Measurements from ENCODE around the gene TBC1D22A. TPM values are rescaled to one million over a fixed set of nuclear protein-coding genes. Genes with fewer than 3 reads are reported as not detected.

Gene TBC1D22A
- total and polyA plus RNA-seq, 8 donors, result 14.4 to 33.5 (median 15.7) TPM

- intact Hi-C loops (cut with DNase I), result no loop called here
- no peak for ATAC-seq
- no peaks in the 10 kb centered on the region for H3K4me1 ChIP-seq
Observed at GRCh38 chr22:47132428-47132825, 370.0 kb downstream of the TBC1D22A start.

GRCh38 chr22:47133061-47133969, 370.9 kb downstream of the TBC1D22A start:
- no peak for TF ChIP-seq CTCF (IDR thresholded peaks at IDR 0.05)
- DNase-seq, result peak in 1 of 4 donors; percentile 57
- H3K36me3 ChIP-seq, result peaks cover 0 to 8% of the 10 kb centered on the region in 2 donors

More at GRCh38 chr22:47132428-47132825, 370.0 kb downstream of the TBC1D22A start:
- no peak for TF ChIP-seq CTCF (IDR thresholded peaks at IDR 0.05)
- Histone ChIP-seq H3K27me3 (no peaks in the 10 kb centered on the region), H3K27ac (no peak overlapping the region), H3K4me3 (no peak overlapping the region), H3K36me3 (peaks cover 0 to 6% of the 10 kb centered on the region in 2 donors), H3K9me3 (no peaks in the 10 kb centered on the region)
- peak in 1 of 4 donors; percentile 50 for DNase-seq

GRCh38 chr22:47134222-47134621, 371.8 kb downstream of the TBC1D22A start:
- intact Hi-C loops (cut with DNase I), result no loop called here
- H3K9me3 ChIP-seq, result no peaks in the 10 kb centered on the region
- no peak overlapping the region for H3K27ac ChIP-seq
- TF ChIP-seq CTCF (IDR thresholded peaks at IDR 0.05), result no peak
- H3K4me3 ChIP-seq, result no peak overlapping the region
- H3K27me3 ChIP-seq, result no peaks in the 10 kb centered on the region
- ATAC-seq (no peak), DNase-seq (peak in 1 of 4 donors; percentile 58)
- no peaks in the 10 kb centered on the region for H3K4me1 ChIP-seq
- H3K36me3 ChIP-seq, result peaks cover 0 to 3% of the 10 kb centered on the region in 2 donors

More at GRCh38 chr22:47133061-47133969, 370.9 kb downstream of the TBC1D22A start:
- Histone ChIP-seq H3K4me1 (no peaks in the 10 kb centered on the region), H3K27ac (no peak overlapping the region), H3K9me3 (no peaks in the 10 kb centered on the region), H3K27me3 (no peaks in the 10 kb centered on the region), H3K4me3 (no peak overlapping the region)
- intact Hi-C loops (cut with DNase I), result no loop called here
- ATAC-seq, result no peak

- ATAC-seq (no peak), DNase-seq (peak in 1 of 4 donors; percentile 59)
- intact Hi-C loops (cut with DNase I), result no loop called here
- no peak for TF ChIP-seq CTCF (IDR thresholded peaks at IDR 0.05)
- no peak overlapping the region for H3K4me3 ChIP-seq
- no peaks in the 10 kb centered on the region for H3K9me3 ChIP-seq
- peaks cover 0 to 3% of the 10 kb centered on the region in 2 donors for H3K36me3 ChIP-seq
- no peaks in the 10 kb centered on the region for H3K4me1 ChIP-seq
- no peak overlapping the region for H3K27ac ChIP-seq
- no peaks in the 10 kb centered on the region for H3K27me3 ChIP-seq
Observed at GRCh38 chr22:47135338-47135737, 372.9 kb downstream of the TBC1D22A start.

GRCh38 chr22:47136050-47136449, 373.6 kb downstream of the TBC1D22A start:
- H3K27me3 ChIP-seq, result no peaks in the 10 kb centered on the region

More at GRCh38 chr22:47136050-47136449, 373.6 kb downstream of the TBC1D22A start:
- no peaks in the 10 kb centered on the region for H3K9me3 ChIP-seq
- H3K27ac ChIP-seq, result no peak overlapping the region
- DNase-seq, result peak in 1 of 4 donors; percentile 70
- no peak overlapping the region for H3K4me3 ChIP-seq
- no peaks in the 10 kb centered on the region for H3K4me1 ChIP-seq
- H3K36me3 ChIP-seq, result peaks cover 0 to 3% of the 10 kb centered on the region in 2 donors
- ATAC-seq, result no peak
- intact Hi-C loops (cut with DNase I), result no loop called here
- no peak for TF ChIP-seq CTCF (IDR thresholded peaks at IDR 0.05)

Data from left lung (tissue), 10 donors.